ENCODE data around the gene UBA1.

GRCh38 chrX:47210661-47211425, 17.2 kb downstream of the UBA1 start:
- TF ChIP-seq POLR2A (IDR thresholded peaks at IDR 0.05; ENCODE audit: low read depth), result no peak
- TF ChIP-seq, protein P1, sequence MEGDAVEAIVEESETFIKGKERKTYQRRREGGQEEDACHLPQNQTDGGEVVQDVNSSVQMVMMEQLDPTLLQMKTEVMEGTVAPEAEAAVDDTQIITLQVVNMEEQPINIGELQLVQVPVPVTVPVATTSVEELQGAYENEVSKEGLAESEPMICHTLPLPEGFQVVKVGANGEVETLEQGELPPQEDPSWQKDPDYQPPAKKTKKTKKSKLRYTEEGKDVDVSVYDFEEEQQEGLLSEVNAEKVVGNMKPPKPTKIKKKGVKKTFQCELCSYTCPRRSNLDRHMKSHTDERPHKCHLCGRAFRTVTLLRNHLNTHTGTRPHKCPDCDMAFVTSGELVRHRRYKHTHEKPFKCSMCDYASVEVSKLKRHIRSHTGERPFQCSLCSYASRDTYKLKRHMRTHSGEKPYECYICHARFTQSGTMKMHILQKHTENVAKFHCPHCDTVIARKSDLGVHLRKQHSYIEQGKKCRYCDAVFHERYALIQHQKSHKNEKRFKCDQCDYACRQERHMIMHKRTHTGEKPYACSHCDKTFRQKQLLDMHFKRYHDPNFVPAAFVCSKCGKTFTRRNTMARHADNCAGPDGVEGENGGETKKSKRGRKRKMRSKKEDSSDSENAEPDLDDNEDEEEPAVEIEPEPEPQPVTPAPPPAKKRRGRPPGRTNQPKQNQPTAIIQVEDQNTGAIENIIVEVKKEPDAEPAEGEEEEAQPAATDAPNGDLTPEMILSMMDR (IDR thresholded peaks at IDR 0.05), result no peak
- TF ChIP-seq POLR2AphosphoS5 (IDR thresholded peaks at IDR 0.05), result no peak
- no peak for TF ChIP-seq EP300 (IDR thresholded peaks at IDR 0.05)

Measured in esophagus muscularis mucosa (tissue), 4 donors.